GM18505 (cell line): Measurements from ENCODE around the gene CCDC33.

Experiments
- ATAC-seq: cut with Tn5 transposase; IDR thresholded peaks from one replicate; pipeline ENCODE4 v1.9.1; 2021; ENCODE audit not compliant: unreplicated experiment
- POLR2A ChIP-seq: IDR thresholded peaks from 4 replicates; pipeline ENCODE4 v1.6.1; 2011; ENCODE audit warnings: borderline replicate concordance; ENCODE audit not compliant: insufficient read depth, insufficient read length; ENCODE audit errors: extremely low read depth

The CCDC33 gene

DNA sequence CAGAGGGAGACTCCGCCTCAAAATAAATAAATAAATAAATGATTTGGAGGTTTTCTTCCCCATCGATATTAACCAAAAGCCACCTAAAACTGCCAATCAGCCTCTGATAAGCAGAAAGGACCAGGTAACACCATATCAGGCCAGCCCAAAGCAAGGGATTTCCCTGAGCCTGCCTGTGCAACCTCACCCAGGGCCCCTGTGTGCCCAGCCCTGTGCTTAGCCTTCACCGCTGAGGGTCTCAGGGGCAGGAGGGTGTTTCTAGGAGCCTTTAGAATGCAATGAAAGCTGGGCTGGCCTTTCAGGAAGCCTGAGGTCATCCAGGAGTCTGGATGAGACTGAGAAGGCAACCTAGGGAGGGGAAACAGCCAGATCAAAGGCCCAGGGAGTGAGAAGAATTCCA lies 95.9 kb downstream of the CCDC33 start:
- no peak for ATAC-seq

DNA sequence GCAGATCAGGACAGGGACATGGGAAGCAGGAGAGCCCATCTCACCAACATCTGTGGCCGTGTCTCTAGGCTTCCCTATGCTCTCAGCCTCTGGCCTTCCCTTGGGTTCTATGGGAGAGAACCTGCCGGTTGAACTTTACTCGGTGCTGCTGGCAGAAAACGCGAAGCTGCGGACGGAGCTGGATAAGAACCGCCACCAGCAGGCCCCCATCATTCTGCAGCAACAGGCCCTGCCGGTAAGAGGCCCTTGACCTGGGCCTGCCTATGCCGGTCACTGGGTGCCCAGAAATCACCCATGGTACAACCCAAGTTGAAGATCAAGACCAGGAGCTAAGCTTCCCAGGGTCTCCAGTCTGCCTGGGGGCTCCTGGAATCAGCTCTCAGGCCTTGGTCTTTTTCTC lies 96.5 kb downstream of the CCDC33 start:
- TF ChIP-seq POLR2A, result no peak
- ATAC-seq, result no peak

More for the DNA sequence above, 95.9 kb downstream of the CCDC33 start:
- TF ChIP-seq POLR2A, result no peak

DNA sequence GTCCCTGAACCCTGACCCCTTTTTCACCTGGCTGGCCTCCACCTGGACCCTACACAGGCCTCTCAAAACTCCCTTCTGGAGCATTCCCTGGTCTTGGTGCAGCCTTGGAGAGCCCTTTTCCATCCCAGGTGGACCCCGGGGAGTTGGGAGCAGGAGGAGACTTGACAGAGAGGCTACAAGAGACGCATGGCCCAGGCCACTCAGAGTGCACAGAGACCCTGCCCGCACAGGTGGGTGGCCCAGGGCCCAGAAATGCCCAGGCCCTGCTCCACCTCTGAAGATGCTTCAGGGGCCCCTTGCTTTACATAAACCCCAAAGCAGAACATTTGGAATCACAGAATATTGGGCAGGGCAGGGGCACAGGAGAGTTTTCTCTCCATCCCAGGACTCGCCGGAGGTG lies 97.0 kb downstream of the CCDC33 start:
- no peak for TF ChIP-seq POLR2A

DNA sequence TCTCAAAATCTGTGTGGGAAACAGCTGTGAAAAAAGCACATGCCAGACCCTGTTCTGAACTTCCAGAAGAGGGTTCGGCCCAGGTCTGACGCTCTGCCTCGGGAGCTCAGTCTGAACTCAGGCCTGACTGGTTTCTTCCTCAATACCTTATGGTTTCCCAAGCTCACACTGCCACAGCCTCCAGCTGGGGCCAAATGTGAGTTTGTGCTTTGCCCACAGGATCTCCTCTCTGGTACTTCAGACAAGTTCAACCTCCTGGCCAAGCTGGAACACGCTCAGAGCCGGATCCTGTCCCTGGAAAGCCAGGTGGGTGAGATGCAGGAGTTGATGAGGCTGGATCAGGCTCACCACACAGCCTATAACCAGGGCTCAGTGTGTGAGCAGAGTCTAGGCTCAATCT lies 97.5 kb downstream of the CCDC33 start:
- ATAC-seq, result no peak
- TF ChIP-seq POLR2A, result no peak

More for the DNA sequence above, 97.0 kb downstream of the CCDC33 start:
- no peak for ATAC-seq

DNA sequence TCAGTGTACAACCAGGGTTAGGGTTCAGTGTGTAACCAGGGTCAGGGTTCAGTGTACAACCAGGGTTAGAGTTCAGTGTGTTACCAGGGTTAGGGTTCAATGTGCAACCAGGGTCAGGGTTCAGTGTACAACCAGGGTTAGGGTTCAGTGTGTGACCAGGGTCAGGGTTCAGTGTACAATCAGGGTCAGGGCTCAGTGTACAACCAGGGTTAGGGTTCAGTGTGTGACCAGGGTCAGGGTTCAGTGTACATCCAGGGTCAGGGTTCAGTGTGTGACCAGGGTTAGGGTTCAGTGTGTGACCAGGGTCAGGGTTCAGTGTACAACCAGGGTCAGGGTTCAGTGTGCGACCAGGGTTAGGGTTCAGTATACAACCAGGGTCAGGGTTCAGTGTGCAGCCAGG lies 98.0 kb downstream of the CCDC33 start:
- ATAC-seq, result no peak
- TF ChIP-seq POLR2A, result no peak

DNA sequence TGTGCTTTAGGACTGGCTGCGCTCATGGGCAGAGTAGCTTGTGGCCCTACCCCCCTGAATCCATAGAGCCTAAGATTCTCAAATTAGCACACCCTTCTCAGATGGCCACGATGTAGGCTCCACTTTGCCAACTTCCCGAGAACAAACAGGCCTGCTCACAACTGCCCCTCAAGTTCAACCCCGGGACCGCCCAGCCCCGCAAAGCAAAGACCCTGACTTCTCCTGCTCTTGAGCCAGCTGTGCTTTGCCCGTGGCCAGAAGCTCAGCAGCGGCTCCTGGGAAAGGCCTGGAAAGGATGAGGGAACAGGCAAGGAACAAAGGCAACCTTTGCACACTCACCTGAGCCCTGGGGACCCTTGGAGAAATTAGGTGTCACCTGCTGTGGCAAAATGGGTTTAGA lies 99.3 kb downstream of the CCDC33 start:
- no peak for ATAC-seq
- TF ChIP-seq POLR2A, result no peak

DNA sequence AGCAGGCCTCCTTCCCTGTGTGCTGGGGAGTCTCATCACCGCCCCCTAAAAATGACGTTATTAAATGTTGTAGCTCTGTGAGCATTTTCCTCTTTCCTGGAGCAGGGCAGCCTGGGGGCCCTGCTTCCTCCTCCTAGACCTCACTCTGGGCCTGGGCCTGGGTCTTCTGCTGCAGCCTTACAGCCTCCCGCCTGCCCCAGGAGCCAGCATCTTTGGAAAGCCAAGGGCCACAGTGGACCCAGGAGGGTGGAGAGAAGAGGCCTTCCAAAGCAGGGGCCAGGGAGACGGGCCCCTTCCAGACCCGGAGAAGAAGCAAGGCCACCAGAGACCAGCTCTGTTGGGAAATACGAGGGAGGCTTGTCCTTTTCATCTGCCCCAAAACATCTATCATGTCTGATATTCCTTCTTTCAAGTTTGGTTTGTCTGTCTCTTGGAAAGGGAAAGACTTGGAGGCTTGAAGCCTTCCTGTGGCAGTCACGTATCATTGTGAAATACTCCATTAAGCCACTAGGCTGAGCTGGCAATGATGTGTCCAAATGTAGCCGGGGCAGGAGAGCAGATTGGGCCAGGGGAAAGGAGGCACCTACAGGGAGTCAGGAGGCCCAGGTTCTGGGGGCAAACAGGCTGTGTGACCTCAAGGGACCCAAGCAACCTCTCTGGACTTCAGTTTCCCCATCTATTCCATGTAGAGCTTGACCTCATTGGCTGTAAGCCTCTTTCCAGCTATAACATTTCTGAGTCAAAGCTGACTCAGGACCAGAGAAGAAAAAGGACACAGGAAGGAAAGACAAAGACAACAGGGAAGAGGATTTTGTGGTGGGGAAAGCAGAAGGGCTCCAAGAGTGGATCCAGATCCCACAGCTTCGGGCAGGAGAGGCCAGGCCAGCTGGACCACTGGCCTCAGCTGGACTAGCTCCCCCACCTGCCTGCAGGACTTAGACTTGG lies 100.2 kb downstream of the CCDC33 start:
- no peak for TF ChIP-seq POLR2A
- no peak for ATAC-seq

DNA sequence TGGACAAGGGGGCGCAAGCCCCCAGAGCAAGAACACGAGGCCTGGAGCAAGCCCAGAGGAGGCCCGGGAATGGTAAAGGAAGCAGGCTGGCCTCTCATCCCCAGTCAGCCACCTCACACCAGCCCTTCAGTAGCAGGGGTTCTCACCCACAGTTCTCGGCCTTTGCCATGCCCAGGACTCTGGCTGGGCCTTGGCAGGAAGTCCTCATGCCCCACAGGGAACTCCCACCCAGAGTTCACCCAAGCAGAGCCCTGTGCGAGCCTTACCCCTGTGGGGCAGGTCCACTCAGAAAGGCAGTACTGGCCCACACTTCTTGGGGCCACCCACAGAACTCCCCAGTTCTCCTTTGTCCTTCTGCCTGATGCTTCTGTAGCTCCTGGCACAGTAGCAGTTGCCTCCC lies 101.0 kb downstream of the CCDC33 start:
- TF ChIP-seq POLR2A, result no peak
- no peak for ATAC-seq

DNA sequence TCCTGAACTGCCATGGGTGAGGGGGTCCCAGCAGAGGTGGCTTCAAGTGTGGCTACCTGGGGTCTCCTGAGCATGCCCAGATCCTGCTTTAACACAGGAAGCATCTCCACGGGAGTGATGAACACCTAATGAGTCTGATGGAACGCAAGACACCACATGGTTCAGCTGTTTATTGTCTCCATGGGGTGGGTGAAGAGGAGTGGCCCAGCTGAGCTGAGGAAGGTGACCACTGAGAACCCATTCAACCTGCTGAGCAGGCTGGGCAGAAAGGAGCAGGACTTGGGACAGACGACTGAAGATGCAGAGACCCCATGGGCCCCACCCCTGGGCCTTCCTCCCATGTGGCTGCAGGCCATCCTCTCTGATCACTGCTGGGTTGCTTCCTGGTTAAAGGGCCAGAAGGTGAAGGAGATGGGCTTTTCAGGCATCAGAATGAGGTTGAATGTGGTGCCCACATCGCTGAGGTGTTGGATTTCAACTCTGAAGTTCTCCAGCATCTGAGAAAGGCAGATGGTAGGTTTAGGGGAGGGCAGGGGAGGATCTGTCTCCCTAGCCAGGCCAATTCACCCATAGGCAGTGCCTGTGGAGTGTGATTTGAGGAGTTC lies 101.6 kb downstream of the CCDC33 start:
- TF ChIP-seq POLR2A, result no peak
- no peak for ATAC-seq

DNA sequence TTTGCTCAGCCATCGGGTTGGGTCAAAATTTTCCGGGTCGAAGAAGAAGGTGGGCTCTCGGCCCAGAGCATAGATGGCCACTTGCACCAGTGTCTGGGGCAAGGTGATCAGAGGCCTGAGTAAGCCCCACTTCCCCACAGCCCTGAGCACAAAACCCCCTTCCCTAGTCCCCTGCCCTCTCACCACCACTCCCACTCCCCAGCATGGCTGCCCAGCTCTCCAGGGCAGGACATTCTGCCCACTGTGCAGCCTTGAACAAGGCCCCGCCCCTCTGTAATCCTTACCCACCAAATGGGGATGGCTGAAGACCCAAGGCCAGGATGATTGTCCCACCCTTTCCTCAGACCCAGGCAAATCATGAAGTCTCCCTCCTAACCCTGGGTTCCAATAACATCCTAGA lies 102.5 kb downstream of the CCDC33 start:
- no peak for ATAC-seq
- no peak for TF ChIP-seq POLR2A

DNA sequence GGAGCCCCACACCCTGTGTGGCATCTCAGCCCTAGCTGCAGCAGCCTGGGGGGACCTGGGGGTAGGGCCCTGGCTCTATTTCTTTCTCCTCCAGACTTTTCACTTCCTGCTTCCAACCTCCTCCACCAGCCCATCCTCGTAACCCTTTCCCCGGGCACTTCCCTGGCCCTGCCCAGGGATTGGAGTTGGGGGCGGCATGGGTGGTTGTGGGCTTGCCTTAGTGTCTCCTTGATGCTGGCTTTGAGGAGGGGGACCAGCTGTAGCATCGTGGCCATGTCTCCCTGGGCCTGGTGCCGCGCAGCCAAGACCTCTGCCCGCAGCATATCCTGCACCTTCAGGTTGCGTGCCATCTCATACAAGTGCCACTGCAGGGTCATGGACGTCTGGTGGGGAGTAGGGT lies 103.2 kb downstream of the CCDC33 start:
- ATAC-seq, result no peak
- TF ChIP-seq POLR2A, result no peak

DNA sequence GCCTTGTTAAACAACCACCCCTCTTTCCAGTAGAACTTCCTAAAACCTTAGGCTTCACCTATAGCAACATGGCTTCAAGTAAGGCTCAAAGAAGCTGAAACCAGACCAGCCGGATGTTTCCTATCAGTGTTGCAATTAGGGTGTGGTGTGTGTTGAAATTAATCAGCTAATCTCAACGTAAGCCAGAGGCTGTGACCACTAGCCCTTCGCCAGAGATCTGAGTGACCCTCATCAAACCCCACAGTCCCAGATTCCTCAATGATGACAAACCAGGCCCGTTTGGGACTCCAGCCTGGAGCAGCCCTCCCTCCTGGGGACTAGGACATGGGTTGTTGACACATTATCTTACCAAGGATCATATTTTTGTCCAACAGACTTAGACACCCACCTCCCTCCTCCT lies 104.0 kb downstream of the CCDC33 start:
- TF ChIP-seq POLR2A, result no peak
- ATAC-seq, result no peak

DNA sequence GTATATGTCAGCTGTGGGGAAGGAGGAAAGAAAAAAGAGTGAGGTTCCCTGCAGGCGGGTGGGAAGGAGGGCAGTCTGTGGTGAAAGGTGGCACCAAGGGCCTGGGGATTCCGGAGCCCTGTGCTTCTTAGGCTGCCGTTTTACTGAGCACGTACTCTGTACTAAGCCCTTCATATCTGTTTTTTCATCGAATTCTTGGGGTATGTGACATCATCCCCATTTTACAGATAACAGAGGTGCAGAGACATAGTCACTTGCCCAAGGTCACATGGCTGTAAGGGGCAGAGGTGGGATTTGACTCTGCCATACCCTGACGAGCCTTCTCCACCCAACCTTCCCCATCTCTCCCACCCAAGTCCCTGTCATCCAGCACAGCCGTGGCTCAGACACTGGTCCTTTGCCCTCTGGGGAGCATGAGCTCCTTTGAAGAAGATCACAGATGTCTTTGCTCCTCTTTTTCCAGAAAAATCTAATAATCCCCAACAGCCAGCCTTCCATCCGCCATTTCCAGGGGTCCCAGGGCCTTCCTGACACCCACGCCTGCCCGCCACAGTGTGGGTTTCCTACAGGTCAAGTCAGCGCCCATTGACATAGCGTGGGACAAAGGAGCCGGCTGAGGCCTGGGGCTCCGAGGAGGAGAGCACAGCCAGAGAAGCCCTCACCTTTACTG lies 107.1 kb downstream of the CCDC33 start:
- no peak for ATAC-seq
- TF ChIP-seq POLR2A, result no peak

DNA sequence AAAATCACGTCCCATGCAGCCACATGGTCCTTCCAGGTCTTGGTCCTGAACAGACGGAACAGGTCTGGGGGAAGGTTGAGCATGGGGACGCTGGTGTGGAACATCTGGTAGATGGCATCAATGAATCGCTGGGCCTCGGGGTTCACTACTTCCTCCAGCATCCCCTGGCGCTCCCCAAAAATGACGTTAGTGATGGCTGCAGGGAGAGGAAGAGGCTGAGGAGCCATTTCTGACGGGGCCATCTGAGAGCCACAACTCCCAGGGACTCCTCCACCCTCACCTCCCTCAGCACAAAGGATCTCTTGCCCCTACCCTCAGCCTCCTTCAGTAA lies 107.6 kb downstream of the CCDC33 start:
- no peak for TF ChIP-seq POLR2A
- ATAC-seq, result no peak
